Measurements from ENCODE around the gene ATP5PB. TPM values are rescaled to one million over a fixed set of nuclear protein-coding genes. Genes with fewer than 3 reads are reported as not detected.

Gene ATP5PB, protein sequence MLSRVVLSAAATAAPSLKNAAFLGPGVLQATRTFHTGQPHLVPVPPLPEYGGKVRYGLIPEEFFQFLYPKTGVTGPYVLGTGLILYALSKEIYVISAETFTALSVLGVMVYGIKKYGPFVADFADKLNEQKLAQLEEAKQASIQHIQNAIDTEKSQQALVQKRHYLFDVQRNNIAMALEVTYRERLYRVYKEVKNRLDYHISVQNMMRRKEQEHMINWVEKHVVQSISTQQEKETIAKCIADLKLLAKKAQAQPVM
- total RNA-seq (2014; rRNA removed; shearing (Covaris generic)): 558 and 580 TPM in 2 replicates

DNA sequence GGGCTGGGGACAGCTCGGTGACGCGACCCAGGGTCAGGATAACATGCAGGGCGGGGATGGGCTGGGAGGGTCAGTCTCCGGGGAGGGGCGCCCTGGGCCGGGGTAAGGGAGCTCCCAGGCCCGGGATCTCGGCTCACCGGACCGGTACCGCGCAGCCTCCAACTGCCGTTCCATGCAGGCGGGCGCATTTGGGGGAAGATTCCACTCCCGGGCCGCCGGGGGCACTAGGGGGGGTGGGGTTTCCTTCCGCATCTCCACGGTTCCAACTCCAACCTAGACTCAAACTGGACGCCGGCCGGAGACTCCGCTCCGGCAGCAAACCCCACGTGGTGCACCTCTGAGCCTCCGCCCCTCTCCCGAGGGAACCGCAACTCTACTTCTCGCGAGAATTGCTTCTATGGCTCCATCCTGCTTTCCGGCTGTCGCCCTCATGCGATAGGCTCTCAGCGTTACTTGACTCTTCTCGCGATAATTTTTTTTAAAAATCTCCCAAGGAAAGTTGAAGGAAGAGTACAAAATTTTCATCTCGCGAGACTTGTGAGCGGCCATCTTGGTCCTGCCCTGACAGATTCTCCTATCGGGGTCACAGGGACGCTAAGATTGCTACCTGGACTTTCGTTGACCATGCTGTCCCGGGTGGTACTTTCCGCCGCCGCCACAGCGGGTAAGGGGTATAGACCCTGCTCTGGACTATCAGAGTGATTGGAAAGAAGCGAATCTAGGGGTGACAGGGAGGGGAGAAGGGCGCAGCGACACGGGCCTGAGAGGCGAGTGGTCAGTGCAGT is at the start of gene ATP5PB, which contains the start of gene WDR77:
ATP5PB (plus strand) TSS at position 547 of the 785 bp plus-strand sequence; CDS start at position 625, 78 bp downstream.
WDR77 (minus strand) TSS at position 339 of the 785 bp plus-strand sequence; CDS start at position 252, 87 bp downstream.
- DNase-seq (ENCODE audit: low spot score): peak; percentile 99

DNA sequence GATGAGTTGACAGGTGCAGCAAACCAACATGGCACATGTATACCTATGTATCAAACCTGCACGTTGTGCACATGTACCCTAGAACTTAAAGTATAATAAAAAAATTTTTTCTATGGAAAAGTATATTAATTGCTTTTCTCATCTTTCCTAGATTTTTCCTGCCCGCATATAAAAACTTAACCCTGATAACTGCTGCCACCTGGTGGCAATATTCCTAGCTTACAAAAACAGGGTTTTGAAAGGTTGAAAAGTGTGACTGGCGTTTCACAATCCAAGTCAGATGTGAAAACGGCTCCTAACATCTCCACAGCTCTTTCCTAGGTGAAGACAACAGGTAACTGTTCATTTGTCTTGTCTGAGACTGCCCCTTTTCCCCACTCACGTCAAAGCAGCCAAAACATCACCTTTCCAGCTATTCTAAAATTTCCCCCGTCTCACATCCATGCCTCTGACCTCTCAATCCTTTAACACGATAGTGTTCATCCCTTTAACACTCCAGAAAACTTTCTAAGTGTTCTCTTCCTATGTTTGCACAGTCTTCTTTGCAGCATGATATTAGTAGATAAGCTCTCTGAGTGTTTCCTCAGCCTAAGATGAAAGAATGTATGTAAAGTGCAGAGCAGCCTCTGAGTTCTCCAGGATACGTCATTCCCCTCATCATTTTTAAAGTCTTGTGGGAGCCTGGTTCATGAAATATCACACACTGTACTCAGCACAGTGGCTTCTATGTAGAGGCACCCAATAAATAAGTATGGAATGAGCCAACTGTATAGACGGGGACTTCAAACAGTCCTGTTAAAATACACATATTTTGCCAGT is 49.3 kb upstream of the ATP5PB start:
- DNase-seq (ENCODE audit: low spot score): no peak

DNA sequence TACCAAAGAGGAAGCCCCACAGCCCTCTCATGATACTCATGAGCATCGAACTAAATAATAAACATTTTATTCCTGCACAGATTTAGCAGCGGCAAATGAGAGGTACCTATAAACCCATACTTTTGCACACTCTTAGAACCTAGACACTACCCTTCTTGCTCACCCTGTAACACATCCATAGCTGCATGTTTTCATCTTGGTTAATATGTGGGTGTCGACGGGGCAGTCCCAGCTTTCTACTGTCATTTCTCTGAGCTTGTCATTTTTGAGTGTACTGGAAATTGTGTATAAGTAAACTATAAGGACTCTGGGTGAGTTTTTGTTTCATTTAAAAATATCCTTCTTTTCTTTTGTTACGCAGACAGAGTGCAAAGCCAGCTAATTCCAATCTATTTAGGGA is 47.2 kb upstream of the ATP5PB start:
- DNase-seq (ENCODE audit: low spot score): no peak

DNA sequence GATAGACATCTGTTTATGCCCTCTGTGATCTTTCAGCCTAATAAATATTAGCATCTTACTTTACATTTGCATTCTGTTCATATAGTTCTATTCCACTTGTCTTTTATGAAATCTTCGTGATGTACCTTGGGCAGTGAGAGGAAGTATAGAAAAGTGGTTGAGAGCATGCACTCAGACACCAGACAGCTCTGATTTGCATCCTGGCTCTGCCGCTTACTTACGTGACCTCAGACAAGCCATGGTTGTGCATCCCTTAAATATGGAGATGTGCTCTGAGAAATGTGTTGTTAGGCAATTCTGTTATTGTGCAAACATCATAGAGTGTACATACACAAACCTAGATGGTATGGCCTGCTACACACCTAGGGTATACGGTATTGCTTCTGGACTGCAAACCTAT is 44.7 kb upstream of the ATP5PB start:
- DNase-seq (ENCODE audit: low spot score): no peak

DNA sequence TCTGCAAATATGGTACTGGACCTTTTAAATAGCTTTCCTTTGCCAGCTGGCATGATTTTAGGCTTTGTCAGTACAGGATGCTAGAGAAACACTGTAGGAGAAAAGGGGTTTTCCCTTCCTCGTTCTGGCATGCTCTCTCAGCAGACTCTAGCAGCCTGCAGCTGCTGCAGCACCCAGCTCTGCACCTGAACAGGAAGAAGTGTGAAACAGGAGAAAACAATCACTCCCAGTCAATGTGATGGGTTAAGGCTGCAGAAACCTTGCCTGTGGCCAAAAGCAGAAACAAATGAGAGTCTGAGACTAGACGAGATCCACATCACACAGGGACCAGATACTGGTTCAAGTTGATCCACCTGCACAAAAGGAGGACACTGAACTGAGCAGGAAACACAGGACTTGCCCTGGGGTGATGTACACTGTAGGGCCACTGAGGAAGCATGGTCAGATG is 42.9 kb upstream of the ATP5PB start:
- DNase-seq (ENCODE audit: low spot score): no peak

DNA sequence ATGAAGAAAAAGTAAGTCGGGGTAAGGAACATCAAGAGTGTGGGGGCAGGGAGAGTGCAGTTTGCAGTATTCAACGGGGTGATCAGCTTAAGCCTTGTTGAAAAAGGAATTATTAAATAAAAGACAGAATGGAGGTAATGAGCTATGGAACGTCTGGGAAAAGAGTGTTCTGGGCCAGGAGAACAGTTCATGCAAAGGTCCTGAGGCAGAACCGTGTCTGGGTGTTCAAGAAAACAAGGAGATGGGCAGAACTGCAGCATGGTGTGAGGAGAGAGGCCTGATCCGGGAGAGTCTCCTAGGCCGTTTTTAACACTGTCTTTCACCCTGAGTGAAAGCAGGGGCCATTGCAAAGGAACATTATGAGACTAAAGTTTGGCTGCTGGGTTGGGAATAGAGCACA is 42.0 kb upstream of the ATP5PB start:
- DNase-seq (ENCODE audit: low spot score): no peak

DNA sequence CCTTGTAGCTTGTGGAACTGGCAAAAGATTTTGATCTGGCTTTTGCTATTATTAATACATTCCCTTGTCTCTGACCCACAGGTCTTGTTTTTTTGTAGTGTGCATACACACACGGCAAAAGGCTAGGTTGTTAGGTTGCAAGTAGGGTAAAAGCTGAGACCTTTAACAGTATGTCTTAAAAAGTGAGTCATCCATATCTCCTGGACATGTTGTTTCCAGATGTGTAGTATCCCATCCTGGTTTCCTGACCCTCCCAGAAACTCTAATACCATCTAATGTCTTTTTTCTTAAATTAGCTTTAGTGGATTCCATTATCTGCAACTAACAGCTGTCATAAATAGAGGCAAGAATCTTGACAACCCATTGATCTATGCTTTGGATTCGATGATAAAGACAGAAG is 36.4 kb upstream of the ATP5PB start:
- no peak for DNase-seq (ENCODE audit: low spot score)

DNA sequence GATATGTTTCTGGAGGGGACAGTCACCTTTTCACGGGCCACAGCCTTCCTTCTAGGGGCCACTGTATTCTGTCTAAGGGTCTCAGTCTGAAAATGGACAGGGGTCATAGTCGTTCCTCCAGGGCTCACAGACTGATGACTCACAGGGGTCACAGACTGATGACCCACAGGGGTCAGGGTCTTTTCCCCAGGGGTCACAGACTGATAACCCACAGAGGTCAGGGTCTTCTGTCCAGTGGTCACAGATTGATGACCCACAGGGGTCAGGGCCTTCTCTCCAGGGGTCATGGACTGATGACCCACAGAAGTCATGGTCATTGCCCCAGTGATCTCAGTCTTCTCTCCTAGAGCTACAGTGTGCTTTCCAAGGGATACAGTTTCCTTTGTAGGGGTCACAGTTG is 34.5 kb upstream of the ATP5PB start:
- no peak for DNase-seq (ENCODE audit: low spot score)

DNA sequence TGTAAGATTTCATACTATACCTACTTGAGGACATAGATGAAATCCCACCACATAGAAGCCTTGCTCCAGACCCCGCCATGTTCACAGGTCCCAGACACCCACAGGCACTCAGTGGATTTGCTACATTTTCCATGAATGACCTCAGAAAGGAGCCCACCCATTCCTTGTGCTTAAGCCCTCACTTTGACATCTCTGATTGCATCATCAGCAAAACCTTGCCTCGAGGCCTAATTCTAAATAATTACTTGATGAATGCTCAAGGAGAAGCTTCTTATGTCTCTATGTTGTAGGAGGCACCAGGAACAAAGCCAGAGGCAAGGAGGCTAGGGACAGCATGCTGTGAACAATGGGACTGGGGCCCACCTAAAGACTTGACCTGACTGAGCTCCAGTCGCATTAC is 33.8 kb upstream of the ATP5PB start:
- no peak for DNase-seq (ENCODE audit: low spot score)

DNA sequence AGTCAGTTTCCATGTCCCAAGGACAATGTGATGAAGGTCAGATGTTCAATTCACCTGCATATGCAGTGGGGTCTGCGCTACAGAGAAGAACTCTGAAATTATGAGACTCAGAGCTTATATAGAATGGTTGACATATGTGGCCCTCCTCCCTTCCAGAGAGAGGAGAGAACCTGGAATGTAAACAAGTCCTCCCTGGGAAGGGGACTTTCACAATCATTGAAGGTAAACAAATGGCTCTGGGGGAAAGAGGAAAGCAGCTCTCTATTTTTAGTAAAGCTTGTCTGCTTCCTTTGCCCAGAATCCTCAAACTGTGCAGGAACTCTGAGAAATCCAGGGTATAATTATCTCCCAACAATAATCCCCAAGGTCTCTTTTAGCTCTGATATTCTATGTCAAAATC is 31.5 kb upstream of the ATP5PB start:
- peak; percentile 75 for DNase-seq (ENCODE audit: low spot score)

DNA sequence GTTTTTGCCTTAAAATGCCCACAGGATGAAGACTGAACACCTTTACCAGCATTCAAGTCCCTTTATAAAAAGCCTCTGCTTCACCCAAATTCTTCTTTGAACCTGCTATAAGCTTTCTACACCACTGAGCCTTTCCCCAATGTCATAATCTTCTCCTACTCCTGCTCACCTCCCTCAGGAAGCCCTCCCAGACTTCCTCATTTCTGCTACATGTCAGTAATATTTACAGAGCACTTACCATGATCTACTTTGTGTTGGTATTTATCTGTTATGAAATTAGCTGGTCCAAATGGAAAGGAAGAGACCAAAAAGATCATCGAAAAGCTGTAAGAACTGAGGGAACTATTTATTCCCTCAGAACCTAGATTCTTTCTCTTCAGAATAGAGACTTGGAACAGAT is 30.2 kb upstream of the ATP5PB start:
- DNase-seq (ENCODE audit: low spot score): no peak

DNA sequence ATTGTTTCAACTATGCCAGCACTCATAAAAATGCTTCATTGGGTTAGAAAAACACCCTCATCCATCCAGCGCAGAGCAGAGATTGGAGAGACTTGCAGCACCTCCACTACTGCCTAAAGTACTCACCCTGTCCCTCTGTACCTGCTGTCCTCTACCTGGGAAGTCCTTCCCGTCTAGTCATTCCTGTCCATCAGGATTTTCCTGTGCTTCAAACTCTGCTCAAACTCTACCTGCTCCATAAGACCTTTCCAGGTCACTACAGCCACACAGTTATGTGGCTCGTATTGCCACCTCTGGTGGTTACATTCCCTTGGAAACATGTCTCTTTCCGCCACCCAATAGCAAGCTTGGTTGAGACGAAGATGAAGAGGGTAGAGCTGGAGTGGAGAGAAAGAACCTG is 28.9 kb upstream of the ATP5PB start:
- DNase-seq (ENCODE audit: low spot score): no peak

DNA sequence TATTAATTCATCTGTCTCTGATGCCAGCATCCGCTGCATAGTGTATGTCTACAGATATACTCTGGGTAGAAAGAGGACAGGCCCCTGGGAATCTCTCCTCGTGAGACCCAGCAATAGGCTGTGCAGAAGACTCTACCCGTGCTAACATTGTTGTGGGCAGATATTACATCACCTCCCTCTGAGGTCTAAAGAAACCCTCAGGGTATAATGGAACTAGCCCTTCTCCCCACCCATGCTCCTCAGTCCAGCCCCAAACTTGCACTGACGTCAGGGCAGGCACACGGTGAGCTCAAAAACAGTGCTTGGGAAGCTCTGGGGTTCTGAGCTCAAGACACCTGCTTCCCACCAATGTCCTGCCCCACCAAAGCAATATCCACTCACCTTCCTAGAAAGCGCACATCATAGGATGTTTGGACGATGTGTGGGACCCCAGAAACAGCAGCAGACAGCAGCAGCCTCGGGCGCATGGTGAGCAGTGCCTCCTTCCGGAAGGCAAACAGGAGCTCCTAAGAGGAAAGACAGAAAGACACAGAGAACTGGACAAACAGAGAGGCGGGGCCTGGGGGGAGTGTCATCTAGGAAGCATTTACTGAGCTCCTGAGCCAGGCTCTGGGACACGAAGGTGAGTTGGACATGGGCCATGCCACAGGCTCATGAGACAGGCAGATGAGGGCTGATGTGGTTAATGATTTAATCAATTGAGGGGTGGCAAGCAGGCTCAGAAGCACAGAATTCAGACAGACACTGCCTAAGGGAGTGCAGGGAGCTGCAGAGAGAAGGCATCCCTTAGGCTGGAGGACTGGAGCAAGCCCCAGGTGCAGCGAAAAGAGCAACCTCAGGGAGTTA is 26.5 kb upstream of the ATP5PB start:
- peak; percentile 70 for DNase-seq (ENCODE audit: low spot score)

DNA sequence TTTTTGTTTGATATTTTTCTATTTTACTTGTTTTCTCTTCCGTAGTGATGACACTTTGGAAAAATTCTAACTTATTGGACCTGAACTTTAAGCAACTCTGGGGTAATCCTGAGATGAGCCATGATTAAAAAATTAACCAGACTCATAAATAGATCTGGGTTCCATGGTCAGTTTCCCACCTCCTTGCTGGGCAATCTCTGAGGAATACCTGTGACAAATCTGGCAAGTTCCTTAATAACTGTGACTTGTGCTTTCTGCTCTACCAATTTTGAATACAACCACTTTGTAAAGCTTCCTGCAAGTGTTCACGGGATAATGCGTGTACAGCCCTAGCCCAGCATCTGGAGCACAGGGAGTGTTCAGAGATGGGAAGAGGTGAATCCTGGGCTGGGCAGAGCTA is 25.0 kb upstream of the ATP5PB start:
- DNase-seq (ENCODE audit: low spot score): no peak

DNA sequence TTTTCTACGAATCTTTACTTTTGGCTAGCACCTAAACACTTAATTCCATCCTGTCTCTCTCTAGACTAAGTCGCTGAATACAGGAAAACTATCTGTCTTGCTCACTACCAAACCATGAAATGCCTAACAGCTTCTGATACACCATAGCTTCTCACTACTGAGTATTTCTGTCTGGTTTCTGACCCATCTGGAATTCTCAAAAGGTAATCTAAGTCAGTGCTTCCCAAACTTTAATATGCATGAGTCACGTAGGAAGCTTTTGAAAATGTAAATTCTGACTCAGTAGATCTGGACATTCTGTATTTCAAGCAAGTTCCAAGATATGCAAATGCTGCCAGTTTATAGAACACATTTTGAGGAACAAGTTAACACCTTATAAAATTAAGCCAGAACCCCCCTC is 12.5 kb upstream of the ATP5PB start:
- no peak for DNase-seq (ENCODE audit: low spot score)

DNA sequence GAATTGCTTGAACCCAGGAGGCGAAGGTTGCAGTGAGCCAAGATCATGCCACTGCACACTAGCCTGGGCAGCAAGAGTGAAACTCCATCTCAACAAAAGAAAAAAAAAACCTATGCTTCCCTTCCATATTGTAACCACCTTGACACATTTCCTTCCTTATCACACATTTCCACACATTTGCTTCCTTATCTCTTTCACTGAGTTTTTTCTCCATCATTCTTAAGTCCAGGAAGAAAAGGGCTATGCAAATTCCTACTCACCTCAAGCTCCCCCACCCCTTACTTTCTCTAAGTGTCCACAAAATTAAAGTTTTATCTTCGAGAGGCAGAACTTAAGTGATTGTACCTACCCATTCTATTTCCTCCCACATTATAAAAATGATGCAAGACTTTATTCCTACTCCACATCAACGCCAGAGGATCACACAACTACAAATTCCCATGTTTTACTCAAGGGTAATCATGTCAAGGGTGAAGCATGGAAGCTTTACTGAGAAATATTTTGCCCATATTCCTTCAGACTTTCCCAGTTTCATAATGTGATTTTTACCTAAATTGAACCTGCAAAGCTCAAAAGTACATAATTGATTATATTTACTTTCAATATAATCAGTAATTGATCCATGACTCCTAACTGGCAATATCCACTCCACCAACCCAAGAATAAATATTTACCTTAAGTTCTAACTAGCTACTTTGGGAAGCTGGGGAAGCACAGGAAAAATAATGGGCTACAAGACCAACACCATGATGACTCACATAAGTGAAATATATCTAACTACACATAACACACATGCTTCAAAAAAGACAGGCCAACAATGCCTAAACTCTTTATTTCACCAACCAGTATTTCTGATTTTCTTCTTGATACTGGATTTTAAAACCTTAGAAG is 9.6 kb upstream of the ATP5PB start:
- no peak for DNase-seq (ENCODE audit: low spot score)

DNA sequence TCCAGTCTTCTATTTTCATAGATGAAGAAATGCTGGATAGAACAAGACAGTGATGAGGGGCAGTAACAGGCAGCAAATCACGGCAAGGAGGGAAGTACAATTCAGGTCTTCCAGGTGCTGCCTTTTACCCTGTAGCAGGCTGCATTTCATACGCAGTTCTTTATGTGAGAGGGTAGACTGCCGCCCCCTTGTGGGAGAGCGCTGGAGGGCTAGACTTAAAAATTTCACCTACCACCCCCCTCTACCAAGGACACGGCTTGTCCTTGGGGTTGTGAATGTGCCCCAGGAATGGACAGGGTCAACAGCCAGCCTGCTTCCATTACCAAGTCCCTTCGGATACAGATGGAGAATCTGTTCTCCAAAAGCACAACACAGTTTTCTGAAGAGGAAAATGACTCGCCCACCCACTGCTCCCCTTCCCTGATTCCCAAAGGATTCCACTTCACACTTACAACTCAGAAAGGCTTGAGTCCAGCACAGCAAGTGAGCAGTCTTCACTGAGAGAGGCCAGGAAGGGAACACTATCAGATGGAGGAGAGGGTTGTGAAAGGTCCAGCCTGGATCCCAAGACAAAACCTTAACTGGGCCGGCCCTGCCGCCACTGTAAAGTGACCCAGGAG is 7.6 kb upstream of the ATP5PB start:
- DNase-seq (ENCODE audit: low spot score): peak; percentile 22

DNA sequence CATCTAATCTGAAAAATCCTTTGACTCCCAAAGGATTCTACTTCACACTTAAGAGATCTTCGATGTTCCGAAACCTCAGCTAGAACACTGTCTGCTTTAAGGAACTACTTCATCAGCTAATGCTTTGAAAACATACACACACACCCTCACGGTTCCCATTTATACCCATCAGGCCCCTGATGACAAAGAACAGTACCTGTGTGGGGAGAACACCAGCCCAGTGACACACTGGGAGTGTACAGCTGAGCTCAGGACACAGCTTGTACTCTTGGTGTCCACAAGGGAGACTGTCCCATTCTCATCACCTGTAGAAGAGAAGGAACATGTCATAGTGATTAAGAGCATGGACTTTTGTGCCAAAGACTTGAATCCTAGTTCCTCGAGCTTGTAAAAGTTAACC is 6.8 kb upstream of the ATP5PB start:
- no peak for DNase-seq (ENCODE audit: low spot score)

DNA sequence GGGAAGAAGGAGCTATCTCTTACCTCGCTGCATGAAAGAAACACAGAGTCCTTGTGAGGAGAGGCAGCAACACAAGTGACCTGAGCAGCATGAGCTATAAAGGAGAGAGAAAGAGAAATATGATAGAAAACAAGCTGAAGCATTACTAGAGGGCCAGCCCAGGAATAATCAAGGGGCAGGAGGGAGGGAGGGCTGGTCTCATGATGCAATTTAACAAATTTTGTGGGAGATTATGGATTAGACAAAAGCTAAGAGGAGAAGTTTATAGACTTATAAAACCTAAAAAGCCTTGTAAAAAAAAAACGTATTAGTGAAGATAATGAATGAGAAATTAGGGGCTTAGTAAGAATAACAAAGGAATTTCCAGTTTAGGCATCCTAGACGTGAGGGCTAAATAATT is 5.2 kb upstream of the ATP5PB start:
- no peak for DNase-seq (ENCODE audit: low spot score)

DNA sequence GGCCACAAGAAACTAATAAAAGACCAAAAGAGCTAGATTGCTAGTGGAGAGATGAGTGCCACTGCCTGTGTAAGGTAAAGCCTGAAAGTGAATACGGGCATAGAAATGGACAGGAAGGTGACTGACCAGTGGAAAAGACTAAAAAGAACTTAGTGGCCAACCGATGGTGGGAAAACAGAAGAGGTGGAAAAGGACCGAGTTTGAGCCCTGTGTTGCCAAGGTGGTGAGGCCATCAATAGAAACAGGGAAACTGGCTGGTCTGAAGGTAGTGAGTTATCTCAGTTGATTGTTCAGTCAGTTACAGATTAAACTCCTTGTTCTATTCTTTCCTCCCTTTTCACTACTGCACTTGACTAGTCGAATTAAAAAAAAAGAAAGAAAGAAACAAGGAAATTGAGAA is 2.7 kb upstream of the ATP5PB start:
- no peak for DNase-seq (ENCODE audit: low spot score)
